ENCODE results near the gene PROP1. TPM values are rescaled to one million over a fixed set of nuclear protein-coding genes. Genes with fewer than 3 reads are reported as not detected.
"Not testable (repeated sequence)": the region's sequence is repeated elsewhere in the genome, so short reads cannot be mapped to it uniquely, and the experiment has no call there.

PROP1 gene
- polyA plus RNA-seq, 6 donors from 2014 or later: not detected

DNA sequence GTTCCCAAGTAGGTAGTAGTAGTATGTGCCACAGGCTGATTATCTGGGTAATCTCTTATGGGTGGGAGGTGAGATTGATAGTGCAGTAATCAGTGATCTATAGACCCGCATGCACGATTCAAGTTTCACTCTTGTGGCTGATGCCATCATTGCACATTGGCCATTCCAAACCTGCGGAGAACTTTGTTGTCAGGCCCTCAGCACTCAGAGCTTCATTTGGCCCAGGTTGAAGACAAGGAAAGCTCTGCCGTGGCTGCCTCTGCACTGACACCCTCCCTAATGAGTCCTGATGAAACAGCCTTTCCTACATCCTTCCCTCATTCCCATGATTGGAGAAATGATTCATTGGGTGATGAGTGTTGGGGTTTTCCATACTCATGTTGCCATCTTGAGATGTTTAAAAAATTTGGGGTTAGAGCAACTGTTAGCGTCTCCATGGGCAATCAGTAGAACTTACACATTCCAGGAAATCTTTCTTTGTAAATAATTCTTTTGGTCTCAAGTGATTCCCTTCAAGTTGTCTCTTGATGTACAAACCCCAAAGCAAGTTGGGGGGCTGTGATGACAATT lies 22.9 kb downstream of the PROP1 start:
- Mint-ChIP-seq H3K36me3 (no peaks in the 10 kb centered on the region), H3K4me3 (no peak overlapping the region), H3K4me1 (peaks cover 0 to 3% (median 0%) of the 10 kb centered on the region in 3 donors), H3K9me3 (peaks cover 0 to 10% (median 0%) of the 10 kb centered on the region in 7 donors), H3K27me3 (peaks cover 7 to 18% (median 16%) of the 10 kb centered on the region in 3 donors), H3K27ac (no peak overlapping the region)
- ATAC-seq (ENCODE audit: low read depth in 2 of 2): no peak
- DNase-seq: no peak

DNA sequence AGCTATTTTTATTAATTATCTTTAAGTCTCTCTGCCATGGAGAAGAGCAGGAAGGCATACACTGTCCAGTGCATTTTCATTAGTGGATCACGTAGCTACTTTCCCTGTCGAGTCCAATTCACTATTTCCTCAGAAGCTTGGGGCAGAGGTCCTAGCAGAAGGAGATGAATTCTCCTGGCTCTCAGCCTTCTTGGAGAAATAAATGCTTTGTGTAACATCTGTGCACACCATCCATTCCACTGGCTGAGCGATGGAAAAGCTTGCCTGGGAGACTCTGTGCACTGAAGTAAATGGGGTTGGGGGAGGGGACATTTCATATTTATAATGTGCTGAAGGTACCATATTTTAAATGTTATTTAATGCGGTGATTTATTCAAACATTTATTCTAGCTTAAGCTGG lies 23.4 kb downstream of the PROP1 start:
- Mint-ChIP-seq H3K27ac (peak overlapping the region in 1 of 6 donors; percentile 6), H3K27me3 (peaks cover 7 to 18% (median 16%) of the 10 kb centered on the region in 3 donors), H3K9me3 (peaks cover 0 to 10% (median 0%) of the 10 kb centered on the region in 7 donors), H3K36me3 (no peaks in the 10 kb centered on the region), H3K4me3 (no peak overlapping the region), H3K4me1 (peaks cover 0 to 3% (median 0%) of the 10 kb centered on the region in 3 donors)
- no peak for DNase-seq
- no peak for ATAC-seq (ENCODE audit: low read depth in 2 of 2)

DNA sequence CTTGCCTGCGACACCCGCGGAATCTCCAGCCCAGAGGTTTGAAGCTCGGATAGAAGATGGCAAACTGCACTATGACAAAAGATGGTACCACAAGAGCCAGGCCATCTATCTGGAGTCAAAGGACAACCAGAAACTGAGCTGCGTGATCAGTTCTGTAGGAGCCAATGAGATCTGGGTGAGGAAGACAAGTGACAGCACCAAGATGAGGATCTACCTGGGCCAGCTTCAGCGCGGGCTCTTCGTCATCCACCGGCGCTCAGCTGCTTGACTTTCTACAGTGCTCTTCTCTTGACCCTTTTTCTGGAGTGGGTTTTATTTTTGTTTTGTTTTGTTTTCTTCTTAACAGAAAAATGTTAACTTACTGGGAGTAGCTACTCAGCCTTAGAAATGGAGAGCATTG lies 24.0 kb downstream of the PROP1 start:
- not testable (repeated sequence) for H3K9me3 Mint-ChIP-seq; DNase-seq; H3K4me3 Mint-ChIP-seq; H3K36me3 Mint-ChIP-seq; H3K4me1 Mint-ChIP-seq; ATAC-seq (ENCODE audit: low read depth in 2 of 2); H3K27ac Mint-ChIP-seq
- peaks cover 7 to 18% (median 16%) of the 10 kb centered on the region in 3 donors for H3K27me3 Mint-ChIP-seq

DNA sequence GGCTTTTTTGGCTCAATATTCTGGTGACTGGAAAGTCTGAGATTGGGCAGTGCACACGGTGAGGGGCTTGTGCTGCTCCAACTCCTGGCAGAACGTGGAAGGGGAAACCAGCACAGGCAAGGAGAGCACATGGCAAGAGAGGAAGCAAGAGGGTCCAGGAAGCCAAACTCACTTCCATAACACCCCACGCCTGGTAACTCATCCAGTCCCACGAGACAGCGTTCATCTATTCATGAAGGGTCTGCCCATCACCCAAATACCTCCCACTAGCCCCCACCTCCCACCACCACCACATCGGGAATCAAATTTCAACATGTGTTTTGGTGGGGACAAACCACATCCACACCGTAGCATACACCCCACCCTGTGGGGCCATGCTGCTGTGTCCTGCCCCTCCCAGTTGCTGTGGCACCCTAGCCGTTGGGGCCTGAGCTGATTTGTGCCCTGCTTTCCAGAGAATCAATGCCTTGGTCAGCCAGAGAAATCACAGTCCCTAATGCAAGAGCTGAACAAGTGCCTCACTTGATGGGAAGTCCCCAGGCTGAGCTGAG lies 27.3 kb downstream of the PROP1 start:
- no peak for DNase-seq
- no peak for ATAC-seq (ENCODE audit: low read depth in 2 of 2)
- H3K27ac Mint-ChIP-seq: peak overlapping the region in 1 of 6 donors; percentile 45
- no peak overlapping the region for H3K4me3 Mint-ChIP-seq
- H3K27me3 Mint-ChIP-seq: peaks cover 4 to 7% (median 6%) of the 10 kb centered on the region in 3 donors
- H3K9me3 Mint-ChIP-seq: peaks cover 0 to 1% (median 0%) of the 10 kb centered on the region in 7 donors
- peaks cover 0 to 3% (median 0%) of the 10 kb centered on the region in 3 donors for H3K4me1 Mint-ChIP-seq
- H3K36me3 Mint-ChIP-seq: no peaks in the 10 kb centered on the region

DNA sequence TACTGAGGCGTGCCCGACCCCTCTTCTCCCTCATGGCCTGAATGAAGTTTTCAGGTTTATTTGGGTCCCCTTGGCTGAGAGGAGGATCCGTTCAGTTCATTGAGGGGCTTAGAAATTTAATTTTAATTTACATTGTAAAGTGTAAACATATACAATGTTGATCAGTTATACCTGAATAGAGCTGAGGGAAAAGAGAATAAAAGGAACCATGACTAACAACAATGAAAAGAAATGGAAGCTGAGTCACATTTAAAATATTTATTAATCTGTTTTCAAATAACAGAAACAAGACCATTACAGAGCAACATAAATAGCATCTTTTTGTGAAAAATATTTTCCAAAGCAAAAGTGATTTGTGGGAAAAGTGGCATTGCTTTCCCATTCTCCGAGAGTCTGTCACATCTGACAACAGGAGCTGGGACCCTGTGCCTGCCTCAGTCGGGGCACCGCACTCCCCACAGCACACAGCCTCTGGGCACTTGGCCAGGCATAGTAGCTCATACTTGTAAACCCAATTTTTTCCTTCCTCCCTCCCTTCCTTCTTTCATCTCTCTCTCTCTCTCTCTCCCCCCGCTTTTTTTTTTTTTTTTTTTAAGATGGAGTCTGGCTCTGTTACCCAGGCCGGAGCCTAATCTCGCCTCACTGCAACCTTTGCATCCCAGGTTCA lies 28.7 kb downstream of the PROP1 start:
- Mint-ChIP-seq H3K4me1 (peaks cover 0 to 3% (median 0%) of the 10 kb centered on the region in 3 donors), H3K9me3 (peaks cover 0 to 1% (median 0%) of the 10 kb centered on the region in 7 donors), H3K27me3 (peaks cover 4 to 7% (median 6%) of the 10 kb centered on the region in 3 donors), H3K4me3 (no peak overlapping the region), H3K36me3 (no peaks in the 10 kb centered on the region), H3K27ac (peak overlapping the region in 1 of 6 donors; percentile 76)
- ATAC-seq (ENCODE audit: low read depth in 2 of 2) (no peak), DNase-seq (no peak)

DNA sequence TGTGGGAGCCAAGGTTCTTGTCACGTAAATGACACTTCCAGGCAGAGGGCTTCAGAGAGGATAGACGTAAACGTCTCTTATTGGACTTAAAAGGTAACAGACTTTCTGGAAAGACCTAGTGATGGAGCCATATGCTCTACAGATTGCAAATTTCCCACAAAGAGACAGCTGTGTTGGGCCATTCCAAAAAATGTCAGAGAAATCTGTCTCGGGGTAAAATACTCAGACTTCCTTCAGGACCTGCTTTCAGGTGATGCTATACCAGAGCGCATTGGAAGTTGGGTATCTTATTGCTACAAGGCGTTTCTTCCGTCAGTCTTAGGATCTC lies 29.2 kb downstream of the PROP1 start:
- no peak for ATAC-seq (ENCODE audit: low read depth in 2 of 2)
- H3K36me3 Mint-ChIP-seq: no peaks in the 10 kb centered on the region
- peaks cover 0 to 3% (median 0%) of the 10 kb centered on the region in 3 donors for H3K4me1 Mint-ChIP-seq
- H3K27me3 Mint-ChIP-seq: peaks cover 4 to 7% (median 6%) of the 10 kb centered on the region in 3 donors
- no peak for DNase-seq
- H3K27ac Mint-ChIP-seq: peak overlapping the region in 1 of 6 donors; percentile 76
- peaks cover 0 to 1% (median 0%) of the 10 kb centered on the region in 7 donors for H3K9me3 Mint-ChIP-seq
- H3K4me3 Mint-ChIP-seq: no peak overlapping the region

DNA sequence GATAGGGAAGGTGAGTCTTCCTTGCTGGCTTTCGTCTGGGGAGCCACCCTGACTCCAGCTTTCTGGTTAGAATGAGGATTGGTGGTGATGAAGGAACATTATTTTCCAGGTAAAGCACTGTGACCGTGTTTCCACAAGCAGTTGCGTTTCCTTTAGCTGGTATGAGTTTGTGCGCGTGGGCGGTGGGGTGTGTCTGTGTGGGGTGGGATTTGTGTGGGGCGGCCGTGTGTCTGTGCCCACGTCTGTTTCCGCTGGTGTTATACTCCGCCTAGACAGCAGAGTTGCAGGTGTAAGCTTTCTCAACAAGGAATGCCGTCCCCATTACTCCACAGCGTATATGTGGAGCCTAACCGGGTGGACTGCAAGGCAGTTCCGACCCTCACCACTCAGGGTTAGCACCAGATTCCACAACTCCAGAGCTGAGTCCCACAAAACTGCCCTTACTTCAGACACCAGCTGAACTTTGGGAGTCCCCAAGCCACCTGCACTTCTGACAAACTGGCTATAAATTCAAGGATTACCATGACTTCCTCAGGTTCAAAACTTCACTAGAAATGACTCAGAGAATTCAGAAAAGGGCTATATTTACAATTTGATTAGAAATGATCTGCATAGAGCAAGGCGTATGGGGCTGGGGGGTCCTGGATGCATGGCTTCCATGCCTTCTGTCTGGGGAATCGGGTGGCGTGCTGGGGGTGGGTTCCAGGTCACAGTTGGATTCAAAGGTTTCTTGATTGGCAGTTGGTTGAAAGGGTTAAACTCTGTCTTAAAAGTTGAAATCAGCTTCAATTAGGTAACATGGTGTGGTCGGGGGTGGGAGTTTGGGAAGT lies 29.8 kb downstream of the PROP1 start:
- Mint-ChIP-seq H3K4me1 (peaks cover 0 to 1% (median 0%) of the 10 kb centered on the region in 3 donors), H3K9me3 (peaks cover 0 to 1% (median 0%) of the 10 kb centered on the region in 7 donors), H3K27me3 (peaks cover under 1 to 2% (median under 1%) of the 10 kb centered on the region in 3 donors), H3K27ac (peak overlapping the region in 1 of 6 donors; percentile 81), H3K36me3 (no peaks in the 10 kb centered on the region), H3K4me3 (no peak overlapping the region)
- ATAC-seq (ENCODE audit: low read depth in 2 of 2) (no peak), DNase-seq (no peak)

DNA sequence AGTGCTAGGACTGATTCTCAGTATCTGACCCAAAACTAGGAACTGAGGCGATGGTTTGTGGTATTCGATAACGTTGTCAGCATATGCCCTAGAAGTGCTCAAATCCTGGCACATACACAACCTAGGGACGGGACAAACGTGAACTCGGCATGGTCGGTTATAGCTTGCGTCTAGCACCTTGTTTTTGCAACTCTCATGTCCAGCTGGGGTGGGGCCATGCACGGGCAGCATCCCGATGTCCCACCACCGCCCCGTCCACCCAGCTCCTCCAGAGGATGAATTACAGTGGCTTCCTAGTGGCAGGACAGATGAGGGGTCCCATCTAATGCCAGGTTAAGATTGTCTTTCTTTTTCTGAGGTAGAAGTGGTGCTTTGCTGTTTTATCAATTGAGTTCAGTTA lies 31.6 kb downstream of the PROP1 start:
- DNase-seq (no peak), ATAC-seq (ENCODE audit: low read depth in 2 of 2) (no peak)
- Mint-ChIP-seq H3K4me3 (no peak overlapping the region), H3K9me3 (no peaks in the 10 kb centered on the region), H3K36me3 (peaks cover 0 to 5% of the 10 kb centered on the region in 2 donors), H3K4me1 (peaks cover 0 to 5% (median 0%) of the 10 kb centered on the region in 3 donors), H3K27ac (no peak overlapping the region), H3K27me3 (no peaks in the 10 kb centered on the region)

DNA sequence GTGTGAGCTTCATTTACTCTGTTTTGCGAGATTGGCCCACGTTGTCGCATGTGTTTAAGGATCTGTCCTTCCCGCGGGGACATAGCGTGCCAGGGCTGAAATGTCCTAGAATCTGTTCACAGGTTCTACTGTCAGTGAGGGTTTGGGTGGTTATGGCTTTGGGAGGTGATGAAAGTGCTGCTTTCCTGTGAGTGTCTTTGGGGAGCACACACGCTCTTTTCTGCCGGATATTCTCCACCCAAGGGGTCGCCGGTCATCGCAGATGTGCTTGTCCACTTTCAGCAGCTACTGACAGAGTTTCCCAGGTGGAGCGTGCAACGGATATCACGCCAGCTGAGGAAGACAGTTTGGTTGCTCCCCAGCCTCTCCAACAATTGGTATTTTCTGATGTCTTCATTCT lies 32.1 kb downstream of the PROP1 start:
- Mint-ChIP-seq H3K4me1 (peaks cover 0 to 9% (median 0%) of the 10 kb centered on the region in 3 donors), H3K9me3 (no peaks in the 10 kb centered on the region), H3K36me3 (peaks cover 0 to 5% of the 10 kb centered on the region in 2 donors), H3K27me3 (no peaks in the 10 kb centered on the region), H3K27ac (peak overlapping the region in 1 of 6 donors; percentile 14), H3K4me3 (peak overlapping the region in 1 of 8 donors; percentile 37)
- ATAC-seq (ENCODE audit: low read depth in 2 of 2): no peak
- no peak for DNase-seq

DNA sequence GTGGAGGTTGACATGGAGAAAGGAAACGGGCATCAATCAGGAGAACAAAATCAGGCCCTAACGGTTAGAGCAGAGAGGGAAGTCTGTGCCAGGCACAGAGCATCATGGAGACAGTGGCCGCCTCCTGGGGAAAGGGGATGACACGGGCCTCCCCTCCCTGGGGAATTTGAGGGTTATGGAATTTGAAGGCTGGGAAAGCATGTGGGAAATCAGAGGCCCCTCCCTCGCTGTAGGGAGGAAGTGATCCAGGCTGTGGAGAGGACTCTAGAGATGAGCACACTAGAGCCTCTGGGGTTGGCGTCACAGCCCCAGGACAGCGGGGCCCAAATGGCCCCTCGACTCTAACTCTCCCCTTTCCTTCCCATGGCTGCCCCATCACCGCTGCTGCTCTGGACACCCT lies 36.7 kb downstream of the PROP1 start:
- no peaks in the 10 kb centered on the region for H3K9me3 Mint-ChIP-seq

DNA sequence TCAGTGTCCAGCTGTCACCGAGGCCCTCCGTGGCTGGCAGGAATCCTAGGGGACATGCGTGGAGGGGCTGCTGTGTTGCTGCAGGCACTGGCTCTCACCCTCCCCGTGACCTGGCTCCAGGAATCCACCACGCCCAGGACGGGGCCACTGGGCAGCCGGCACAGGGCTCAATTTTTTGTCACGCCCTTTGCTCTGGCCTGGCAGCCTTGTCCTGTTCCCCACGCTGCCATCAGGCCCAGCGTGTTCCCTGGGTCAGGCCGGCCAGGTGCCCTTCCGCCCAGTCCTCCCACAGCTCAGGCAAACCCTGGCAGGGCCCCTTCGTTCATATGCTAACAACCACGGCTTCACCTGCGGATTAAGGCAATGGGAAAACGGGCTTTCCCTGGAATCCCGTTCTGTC lies 37.3 kb downstream of the PROP1 start:
- no peaks in the 10 kb centered on the region for H3K27me3 Mint-ChIP-seq
- DNase-seq (no peak), ATAC-seq (ENCODE audit: low read depth in 2 of 2) (no peak)
- no peak overlapping the region for H3K27ac Mint-ChIP-seq
- no peaks in the 10 kb centered on the region for H3K9me3 Mint-ChIP-seq
- peaks cover 0 to 9% (median 0%) of the 10 kb centered on the region in 3 donors for H3K4me1 Mint-ChIP-seq
- H3K36me3 Mint-ChIP-seq: peaks cover 0 to 5% of the 10 kb centered on the region in 2 donors
- no peak overlapping the region for H3K4me3 Mint-ChIP-seq

More for the DNA sequence above, 36.7 kb downstream of the PROP1 start:
- Mint-ChIP-seq H3K4me3 (no peak overlapping the region), H3K27ac (no peak overlapping the region), H3K4me1 (peaks cover 0 to 9% (median 0%) of the 10 kb centered on the region in 3 donors), H3K27me3 (no peaks in the 10 kb centered on the region), H3K36me3 (peaks cover 0 to 5% of the 10 kb centered on the region in 2 donors)
- DNase-seq (no peak), ATAC-seq (ENCODE audit: low read depth in 2 of 2) (no peak)

DNA sequence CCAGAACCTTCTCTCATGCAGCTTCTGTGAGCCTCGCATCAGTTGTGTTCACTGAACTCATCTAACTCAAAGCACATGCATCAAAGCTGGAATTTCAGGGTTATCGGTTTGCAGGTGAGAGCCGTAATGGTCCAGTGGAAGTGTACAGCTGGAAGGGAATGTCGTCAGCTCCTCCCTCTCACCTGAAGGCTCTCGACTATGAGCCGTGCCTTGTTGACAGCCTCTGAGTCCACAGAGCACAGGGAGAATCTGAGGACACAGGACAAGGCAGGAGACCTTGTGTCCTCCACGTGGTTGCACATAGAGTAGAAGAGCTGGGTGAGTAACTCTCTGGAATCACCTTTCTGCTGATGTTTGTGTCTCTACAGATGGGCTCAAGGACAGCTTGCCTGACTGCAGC lies 38.8 kb downstream of the PROP1 start:
- peaks cover 0 to 9% (median 0%) of the 10 kb centered on the region in 3 donors for H3K4me1 Mint-ChIP-seq
- ATAC-seq (ENCODE audit: low read depth in 2 of 2) (no peak), DNase-seq (no peak)
- H3K27ac Mint-ChIP-seq: peak overlapping the region in 1 of 6 donors; percentile 42
- no peak overlapping the region for H3K4me3 Mint-ChIP-seq
- H3K36me3 Mint-ChIP-seq: peaks cover 0 to 5% of the 10 kb centered on the region in 2 donors
- no peaks in the 10 kb centered on the region for H3K9me3 Mint-ChIP-seq
- no peaks in the 10 kb centered on the region for H3K27me3 Mint-ChIP-seq

DNA sequence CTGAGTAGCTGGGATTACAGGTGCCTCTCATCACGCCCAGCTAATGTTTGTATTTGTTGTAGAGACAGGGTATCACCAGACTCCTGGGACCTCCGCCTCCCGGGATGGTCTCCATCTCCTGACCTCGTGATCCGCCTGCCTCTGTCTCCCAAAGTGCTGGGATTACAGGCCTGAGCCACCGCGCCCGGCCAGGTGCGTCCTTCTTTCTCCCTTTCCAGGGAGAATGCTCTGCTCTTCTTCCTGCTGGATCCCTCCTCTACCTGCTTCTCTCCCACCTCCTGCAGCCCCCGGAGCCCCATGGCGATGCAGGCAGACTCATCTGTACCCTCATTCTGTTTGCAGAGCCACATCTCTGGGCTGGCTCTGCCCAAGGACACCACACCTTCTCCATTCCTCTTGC lies 42.9 kb downstream of the PROP1 start:
- not testable (repeated sequence) for H3K4me1 Mint-ChIP-seq; ATAC-seq (ENCODE audit: low read depth in 2 of 2); DNase-seq; H3K27ac Mint-ChIP-seq; H3K36me3 Mint-ChIP-seq; H3K9me3 Mint-ChIP-seq; H3K27me3 Mint-ChIP-seq
- peak overlapping the region in 1 of 8 donors; percentile 15 for H3K4me3 Mint-ChIP-seq
